Tibial nerve (tissue), 4 donors: Measurements from ENCODE around the gene ARHGEF4.
A peak's percentile ranks its signal among the peaks of the same experiment; 100 is the strongest.

Source experiments
- EP300 ChIP-seq, 2 donors: sonication (generic); formaldehyde crosslinking; IDR thresholded peaks; one replicate each; pipeline ENCODE4 v1.6.1; 2017; ENCODE audit warnings: antibody characterized with exemption in 2 of 2, mild to moderate bottlenecking in 1 of 2
- POLR2A ChIP-seq, 2 donors: fragments of 450-650 bp; IDR thresholded peaks; one replicate each; pipeline ENCODE4 v1.6.1; 2017; ENCODE audit warnings: antibody characterized with exemption in 2 of 2, mild to moderate bottlenecking in 2 of 2, moderate library complexity in 2 of 2
- TF ChIP-seq, protein P1 (sequence below), 5 experiments: fragments of 200-600 bp in 3 of 5; fragments of 450-650 bp in 2 of 5; sonication (generic) in 3 of 5; IDR thresholded peaks; one replicate each; pipeline ENCODE4 v1.5.1; 2016 to 2019; ENCODE audit warnings: antibody characterized with exemption in 5 of 5, mild to moderate bottlenecking in 3 of 5, moderate library complexity in 2 of 5

DNA sequence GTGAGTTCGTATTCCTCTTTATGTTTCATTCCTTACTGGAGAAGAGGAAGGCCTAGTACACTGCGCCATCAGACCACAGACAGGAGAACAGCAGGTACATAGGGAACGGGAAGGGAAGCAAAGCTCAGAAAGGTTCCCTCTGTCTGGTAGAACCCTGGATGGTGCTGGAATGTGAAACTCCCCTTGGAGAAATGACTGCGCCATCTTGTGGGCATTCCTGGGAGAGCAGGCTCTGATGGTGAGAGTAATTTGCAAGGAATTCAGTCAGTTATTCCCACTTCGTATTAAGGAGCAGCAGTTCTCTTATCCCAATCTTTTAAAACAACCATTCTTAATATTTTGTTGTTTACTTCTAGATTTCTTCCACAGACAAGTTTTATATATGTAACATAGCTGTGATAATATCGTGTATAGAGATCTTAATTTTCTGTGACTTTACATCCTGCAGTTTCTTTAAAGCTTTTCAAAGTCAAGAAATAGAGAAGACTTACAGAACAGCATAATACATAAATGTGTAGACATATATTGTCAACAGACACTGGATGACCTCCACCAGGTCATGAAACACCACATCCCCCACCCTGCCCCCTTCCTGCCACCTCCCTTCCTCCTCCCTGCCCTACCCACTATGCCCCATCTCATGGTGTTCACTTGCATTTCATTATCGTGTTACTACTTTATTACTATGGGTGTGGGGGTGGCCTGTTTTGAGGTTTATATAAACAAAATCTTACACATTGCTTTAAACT is 83.9 kb downstream of the ARHGEF4 start:
- TF ChIP-seq, protein P1, sequence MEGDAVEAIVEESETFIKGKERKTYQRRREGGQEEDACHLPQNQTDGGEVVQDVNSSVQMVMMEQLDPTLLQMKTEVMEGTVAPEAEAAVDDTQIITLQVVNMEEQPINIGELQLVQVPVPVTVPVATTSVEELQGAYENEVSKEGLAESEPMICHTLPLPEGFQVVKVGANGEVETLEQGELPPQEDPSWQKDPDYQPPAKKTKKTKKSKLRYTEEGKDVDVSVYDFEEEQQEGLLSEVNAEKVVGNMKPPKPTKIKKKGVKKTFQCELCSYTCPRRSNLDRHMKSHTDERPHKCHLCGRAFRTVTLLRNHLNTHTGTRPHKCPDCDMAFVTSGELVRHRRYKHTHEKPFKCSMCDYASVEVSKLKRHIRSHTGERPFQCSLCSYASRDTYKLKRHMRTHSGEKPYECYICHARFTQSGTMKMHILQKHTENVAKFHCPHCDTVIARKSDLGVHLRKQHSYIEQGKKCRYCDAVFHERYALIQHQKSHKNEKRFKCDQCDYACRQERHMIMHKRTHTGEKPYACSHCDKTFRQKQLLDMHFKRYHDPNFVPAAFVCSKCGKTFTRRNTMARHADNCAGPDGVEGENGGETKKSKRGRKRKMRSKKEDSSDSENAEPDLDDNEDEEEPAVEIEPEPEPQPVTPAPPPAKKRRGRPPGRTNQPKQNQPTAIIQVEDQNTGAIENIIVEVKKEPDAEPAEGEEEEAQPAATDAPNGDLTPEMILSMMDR (IDR thresholded peaks at IDR 0.05) = peak; percentile 63 to 77 (median 70)
- TF ChIP-seq POLR2A (IDR thresholded peaks at IDR 0.05) (no peak), EP300 (IDR thresholded peaks at IDR 0.05) (no peak)
